RWPE2 (cell line): Measurements from ENCODE around the gene ZNF276.

Source experiments
- ATAC-seq: fragments of 200-7000 bp; cut with Tn5 transposase; 3 replicates; pipeline ENCODE4 v1.9.1; 2021; ENCODE audit warnings: low read depth
- DNase-seq: peaks from one replicate; pipeline ENCODE4 v3.0.0-alpha.2; 2020; ENCODE audit warnings: low spot score
- H3K27ac ChIP-seq: fragments of 450-650 bp; 2 replicates; pipeline ENCODE4 v1.5.1; 2017; ENCODE audit warnings: mild to moderate bottlenecking; ENCODE audit not compliant: poor library complexity, severe bottlenecking
- H3K27me3 ChIP-seq: fragments of 250-450 bp; sonication (Bioruptor Pico); 2 replicates; pipeline ENCODE4 v1.5.1; 2021; ENCODE audit warnings: mild to moderate bottlenecking, moderate library complexity; ENCODE audit not compliant: insufficient read depth, poor library complexity, severe bottlenecking
- H3K36me3 ChIP-seq: fragments of 250-450 bp; sonication (Bioruptor Pico); 2 replicates; pipeline ENCODE4 v1.5.1; 2020; ENCODE audit warnings: low read depth, mild to moderate bottlenecking, moderate library complexity
- H3K4me1 ChIP-seq: fragments of 250-450 bp; sonication (Bioruptor Pico); 2 replicates; pipeline ENCODE4 v1.5.1; 2021; ENCODE audit warnings: mild to moderate bottlenecking, moderate library complexity; ENCODE audit not compliant: insufficient read depth, poor library complexity, severe bottlenecking
- H3K4me3 ChIP-seq: fragments of 250-450 bp; sonication (Bioruptor Pico); 2 replicates; pipeline ENCODE4 v1.5.1; 2021; ENCODE audit warnings: mild to moderate bottlenecking, moderate library complexity; ENCODE audit not compliant: severe bottlenecking
- H3K9me3 ChIP-seq: fragments of 250-450 bp; sonication (Bioruptor Pico); 2 replicates; pipeline ENCODE4 v1.5.1; 2021; ENCODE audit warnings: mild to moderate bottlenecking, moderate library complexity; ENCODE audit not compliant: severe bottlenecking
- TF ChIP-seq, protein P1 (sequence below): fragments of 450-650 bp; IDR thresholded peaks from one replicate; pipeline ENCODE4 v1.5.1; 2017; ENCODE audit warnings: mild to moderate bottlenecking, moderate library complexity; ENCODE audit not compliant: poor library complexity, severe bottlenecking

The ZNF276 gene

DNA sequence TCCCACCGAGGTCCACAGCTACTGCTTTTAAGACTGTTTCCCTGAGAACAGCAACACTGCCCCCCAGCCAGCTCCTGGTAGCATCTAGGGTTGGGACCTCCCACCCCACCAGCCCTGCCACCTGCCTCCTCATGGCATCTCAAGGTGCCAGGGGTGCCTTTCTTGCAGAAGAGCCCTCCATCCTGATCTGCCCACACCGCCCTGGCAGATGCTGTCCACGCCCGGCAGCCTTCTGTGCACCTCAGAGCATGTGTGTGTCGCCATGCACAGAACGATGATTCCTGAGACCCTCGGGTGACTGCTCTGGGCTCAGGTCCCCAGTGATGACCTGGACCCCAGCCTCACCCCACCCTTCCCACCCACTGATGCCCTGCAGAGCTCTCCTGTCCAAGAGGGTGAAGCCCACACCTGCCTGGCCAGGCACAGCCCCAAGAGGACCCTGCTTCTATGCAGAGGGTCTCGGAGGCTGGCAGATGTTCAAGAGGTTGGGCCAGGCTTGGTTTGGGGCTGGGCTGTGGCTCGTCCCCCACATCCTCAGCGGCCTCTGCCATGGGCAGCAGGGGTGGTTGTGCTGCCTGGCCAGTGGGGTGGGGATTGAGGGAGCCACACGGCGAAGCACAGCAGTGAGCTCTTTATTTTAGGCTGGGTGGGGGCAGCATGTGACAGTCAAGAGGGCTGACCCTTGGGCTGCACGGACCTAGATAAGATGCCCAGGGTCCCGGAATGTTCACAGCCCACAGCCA, 14.6 kb upstream of the ZNF276 start:
- ATAC-seq (no peak), DNase-seq (no peak)
- TF ChIP-seq, protein P1, sequence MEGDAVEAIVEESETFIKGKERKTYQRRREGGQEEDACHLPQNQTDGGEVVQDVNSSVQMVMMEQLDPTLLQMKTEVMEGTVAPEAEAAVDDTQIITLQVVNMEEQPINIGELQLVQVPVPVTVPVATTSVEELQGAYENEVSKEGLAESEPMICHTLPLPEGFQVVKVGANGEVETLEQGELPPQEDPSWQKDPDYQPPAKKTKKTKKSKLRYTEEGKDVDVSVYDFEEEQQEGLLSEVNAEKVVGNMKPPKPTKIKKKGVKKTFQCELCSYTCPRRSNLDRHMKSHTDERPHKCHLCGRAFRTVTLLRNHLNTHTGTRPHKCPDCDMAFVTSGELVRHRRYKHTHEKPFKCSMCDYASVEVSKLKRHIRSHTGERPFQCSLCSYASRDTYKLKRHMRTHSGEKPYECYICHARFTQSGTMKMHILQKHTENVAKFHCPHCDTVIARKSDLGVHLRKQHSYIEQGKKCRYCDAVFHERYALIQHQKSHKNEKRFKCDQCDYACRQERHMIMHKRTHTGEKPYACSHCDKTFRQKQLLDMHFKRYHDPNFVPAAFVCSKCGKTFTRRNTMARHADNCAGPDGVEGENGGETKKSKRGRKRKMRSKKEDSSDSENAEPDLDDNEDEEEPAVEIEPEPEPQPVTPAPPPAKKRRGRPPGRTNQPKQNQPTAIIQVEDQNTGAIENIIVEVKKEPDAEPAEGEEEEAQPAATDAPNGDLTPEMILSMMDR, result no peak
- Histone ChIP-seq H3K4me1 (no peaks in the 10 kb centered on the region), H3K4me3 (no peak overlapping the region), H3K9me3 (no peaks in the 10 kb centered on the region), H3K36me3 (no peaks in the 10 kb centered on the region), H3K27ac (no peak overlapping the region), H3K27me3 (no peaks in the 10 kb centered on the region)

DNA sequence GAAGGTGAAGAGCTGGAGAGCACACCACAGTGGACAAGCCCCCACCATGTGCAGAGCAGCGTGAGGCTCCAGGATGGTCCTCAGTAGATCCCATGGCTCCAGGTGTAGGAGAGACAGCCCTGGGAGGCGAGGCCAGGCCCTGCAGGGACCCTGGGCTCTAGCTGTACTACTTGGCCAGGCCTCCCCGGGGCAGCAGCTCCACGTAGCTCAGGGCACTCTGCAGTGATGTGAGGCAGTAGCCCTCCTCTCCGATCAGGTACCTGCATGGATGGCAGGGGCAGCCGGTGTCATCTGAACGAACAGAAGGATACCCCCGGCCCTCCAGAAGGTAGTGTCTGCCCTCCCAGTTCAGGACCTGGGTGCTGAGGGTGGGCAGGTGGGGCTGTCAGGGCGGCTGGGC, 13.6 kb upstream of the ZNF276 start:
- TF ChIP-seq, protein P1, result no peak
- H3K4me3 ChIP-seq, result no peak overlapping the region
- no peak for ATAC-seq
- no peak overlapping the region for H3K27ac ChIP-seq
- H3K9me3 ChIP-seq, result no peaks in the 10 kb centered on the region
- no peaks in the 10 kb centered on the region for H3K27me3 ChIP-seq
- no peaks in the 10 kb centered on the region for H3K4me1 ChIP-seq
- DNase-seq, result peak; percentile 67
- peaks cover under 1% of the 10 kb centered on the region; the same call in 1 of the 2 replicates for H3K36me3 ChIP-seq

DNA sequence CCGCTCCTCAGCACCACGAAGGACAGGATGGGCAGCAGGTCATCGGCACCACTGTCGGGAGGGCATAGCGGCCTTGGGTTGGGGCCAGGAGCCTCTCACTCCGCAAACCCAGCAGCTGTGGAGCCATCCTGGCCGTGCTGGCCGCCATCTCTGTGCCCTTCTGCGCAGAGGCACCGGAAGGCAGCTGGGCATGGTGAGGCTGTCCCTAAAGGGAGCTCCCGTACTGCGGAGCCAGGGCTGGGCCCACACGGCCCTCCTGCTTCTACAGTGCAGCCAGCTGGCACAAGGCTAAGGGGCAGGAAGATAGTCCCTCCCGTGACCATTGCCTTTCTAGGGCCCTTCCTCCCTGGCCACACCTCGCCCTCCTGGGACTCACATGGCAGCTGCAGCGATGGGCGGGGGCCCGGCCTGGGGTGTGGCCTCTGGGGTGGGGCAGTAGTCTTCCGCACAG, 12.8 kb upstream of the ZNF276 start:
- H3K4me3 ChIP-seq, result no peak overlapping the region
- TF ChIP-seq, protein P1, result no peak
- DNase-seq, result peak; percentile 61
- no peaks in the 10 kb centered on the region for H3K4me1 ChIP-seq
- no peaks in the 10 kb centered on the region for H3K9me3 ChIP-seq
- no peak for ATAC-seq
- H3K36me3 ChIP-seq, result peaks cover 8% of the 10 kb centered on the region
- no peak overlapping the region for H3K27ac ChIP-seq
- H3K27me3 ChIP-seq, result no peaks in the 10 kb centered on the region

DNA sequence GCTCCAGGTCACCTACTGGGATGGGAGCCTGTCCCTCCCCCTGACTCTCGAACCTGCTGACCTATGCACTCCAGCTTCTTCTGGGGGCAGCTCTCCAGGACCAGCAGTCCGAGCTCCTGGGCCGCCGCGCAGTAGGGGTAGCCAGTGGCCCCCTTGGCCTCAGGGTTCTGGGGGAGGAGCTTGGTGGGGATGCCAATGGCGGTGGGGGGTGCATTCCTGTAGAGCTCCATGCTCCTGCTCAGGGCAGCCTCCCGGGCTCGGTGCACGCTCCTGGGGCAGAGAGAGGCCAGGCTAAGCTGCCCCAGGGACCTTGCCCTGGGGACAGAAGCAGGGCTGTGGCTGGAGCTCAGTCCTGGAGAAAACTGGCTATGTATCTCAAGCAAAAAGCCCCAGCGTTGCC, 12.2 kb upstream of the ZNF276 start:
- Histone ChIP-seq H3K4me1 (no peaks in the 10 kb centered on the region), H3K27me3 (no peaks in the 10 kb centered on the region), H3K9me3 (no peaks in the 10 kb centered on the region), H3K36me3 (peaks cover 15% of the 10 kb centered on the region), H3K4me3 (no peak overlapping the region), H3K27ac (no peak overlapping the region)
- TF ChIP-seq, protein P1, result no peak
- no peak for ATAC-seq
- DNase-seq, result peak; percentile 68
